ENCODE measurements around the gene SLC15A5. TPM values are rescaled to one million over a fixed set of nuclear protein-coding genes. Genes with fewer than 3 reads are reported as not detected.

The SLC15A5 gene
- total RNA-seq, 1 experiment from 2014 or later: not detected

GRCh38 chr12:16323638-16324037 is 46.2 kb upstream of the SLC15A5 start:
- BruUV-seq (replicated peaks): no TSS peak
- H3K27me3 ChIP-seq (ENCODE audit: control insufficient read depth, insufficient read depth, low read length): no peaks in the 10 kb centered on the region
- no peak for TF ChIP-seq REST (IDR thresholded peaks at IDR 0.05; ENCODE audit: insufficient read depth in 1 of 2, low read depth in 2 of 2, low read length in 1 of 2)
- no peak for TF ChIP-seq CTCF (IDR thresholded peaks at IDR 0.05)
- no peak for TF ChIP-seq TCF7L2 (IDR thresholded peaks at IDR 0.05; ENCODE audit: low read depth, low read length)
- TF ChIP-seq POLR2AphosphoS5 (IDR thresholded peaks at IDR 0.05; ENCODE audit: low read depth, low read length): no peak
- no peak for TF ChIP-seq SIN3A (IDR thresholded peaks at IDR 0.05; ENCODE audit: borderline replicate concordance, insufficient read depth, low read depth, low read length)

GRCh38 chr12:16323010-16323409 is 45.5 kb upstream of the SLC15A5 start:
- Histone ChIP-seq H3K4me3 (ENCODE audit: low read depth in 2 of 2, low read length in 2 of 2) (no peak overlapping the region), H3K27me3 (ENCODE audit: control insufficient read depth, insufficient read depth, low read length) (no peaks in the 10 kb centered on the region), H3K9me3 (ENCODE audit: control insufficient read depth, insufficient read depth, low read depth, low read length) (no peaks in the 10 kb centered on the region), H3K4me1 (ENCODE audit: control insufficient read depth, insufficient read depth, low read length) (no peaks in the 10 kb centered on the region), H3K36me3 (ENCODE audit: control insufficient read depth, insufficient read depth, low read length) (no peaks in the 10 kb centered on the region), H3K27ac (ENCODE audit: low read length) (no peak overlapping the region)
- no peak for TF ChIP-seq POLR2AphosphoS5 (IDR thresholded peaks at IDR 0.05; ENCODE audit: low read depth, low read length)
- TF ChIP-seq REST (IDR thresholded peaks at IDR 0.05; ENCODE audit: insufficient read depth in 1 of 2, low read depth in 2 of 2, low read length in 1 of 2): no peak
- no peak for TF ChIP-seq TCF7L2 (IDR thresholded peaks at IDR 0.05; ENCODE audit: low read depth, low read length)
- no peak for TF ChIP-seq CTCF (IDR thresholded peaks at IDR 0.05)
- no peak for TF ChIP-seq SIN3A (IDR thresholded peaks at IDR 0.05; ENCODE audit: borderline replicate concordance, insufficient read depth, low read depth, low read length)
- POLR2A ChIA-PET: no interaction called here
- BruUV-seq (replicated peaks): no TSS peak
- in situ Hi-C loops (cut with HindIII; ENCODE audit: low pct_unique_long_range_greater_than_20kb, low sequenced_read_pairs): no loop called here
- DNase-seq (ENCODE audit: low read depth, low spot score): no peak
- CTCF ChIA-PET: no interaction called here
- ATAC-seq: no peak
- intact Hi-C loops (cut with micrococcal nuclease; ENCODE audit: unreplicated experiment): no loop called here

More at GRCh38 chr12:16323638-16324037, 46.2 kb upstream of the SLC15A5 start:
- Histone ChIP-seq H3K9me3 (ENCODE audit: control insufficient read depth, insufficient read depth, low read depth, low read length) (no peaks in the 10 kb centered on the region), H3K36me3 (ENCODE audit: control insufficient read depth, insufficient read depth, low read length) (no peaks in the 10 kb centered on the region), H3K4me3 (ENCODE audit: low read depth in 2 of 2, low read length in 2 of 2) (no peak overlapping the region), H3K27ac (ENCODE audit: low read length) (no peak overlapping the region), H3K4me1 (ENCODE audit: control insufficient read depth, insufficient read depth, low read length) (no peaks in the 10 kb centered on the region)
- in situ Hi-C loops (cut with HindIII; ENCODE audit: low pct_unique_long_range_greater_than_20kb, low sequenced_read_pairs) (no loop called here), intact Hi-C loops (cut with micrococcal nuclease; ENCODE audit: unreplicated experiment) (no loop called here)
- ATAC-seq (no peak), DNase-seq (ENCODE audit: low read depth, low spot score) (no peak)
- CTCF ChIA-PET: no interaction called here
- POLR2A ChIA-PET: no interaction called here
